OCI-M2 (cell line): ENCODE results near the gene TBRG4.

ENCODE experiments used
- DNase-seq: peaks from one replicate; lab custom pipeline; 2025; ENCODE audit not compliant: unreplicated experiment; lab: John Stamatoyannopoulos, UW

Gene TBRG4

GRCh38 chr7:45075871-45076796 lies 35.4 kb downstream of the TBRG4 start:
- no peak for DNase-seq

DNA sequence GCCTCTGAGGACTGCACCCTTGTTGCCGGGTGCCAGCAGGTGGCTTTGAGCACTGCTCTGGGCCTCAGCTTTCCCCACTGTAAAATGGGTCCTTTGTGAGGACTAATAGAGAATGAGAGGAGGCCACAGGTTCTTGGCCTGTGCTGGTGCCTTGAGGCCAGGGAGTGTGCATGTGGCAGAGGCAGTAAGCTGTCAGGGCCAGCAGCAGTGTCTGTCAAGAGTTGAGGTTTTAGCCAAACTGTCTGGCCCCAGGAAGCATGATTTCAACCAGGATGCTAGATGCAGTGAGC lies 36.2 kb downstream of the TBRG4 start:
- DNase-seq = no peak

DNA sequence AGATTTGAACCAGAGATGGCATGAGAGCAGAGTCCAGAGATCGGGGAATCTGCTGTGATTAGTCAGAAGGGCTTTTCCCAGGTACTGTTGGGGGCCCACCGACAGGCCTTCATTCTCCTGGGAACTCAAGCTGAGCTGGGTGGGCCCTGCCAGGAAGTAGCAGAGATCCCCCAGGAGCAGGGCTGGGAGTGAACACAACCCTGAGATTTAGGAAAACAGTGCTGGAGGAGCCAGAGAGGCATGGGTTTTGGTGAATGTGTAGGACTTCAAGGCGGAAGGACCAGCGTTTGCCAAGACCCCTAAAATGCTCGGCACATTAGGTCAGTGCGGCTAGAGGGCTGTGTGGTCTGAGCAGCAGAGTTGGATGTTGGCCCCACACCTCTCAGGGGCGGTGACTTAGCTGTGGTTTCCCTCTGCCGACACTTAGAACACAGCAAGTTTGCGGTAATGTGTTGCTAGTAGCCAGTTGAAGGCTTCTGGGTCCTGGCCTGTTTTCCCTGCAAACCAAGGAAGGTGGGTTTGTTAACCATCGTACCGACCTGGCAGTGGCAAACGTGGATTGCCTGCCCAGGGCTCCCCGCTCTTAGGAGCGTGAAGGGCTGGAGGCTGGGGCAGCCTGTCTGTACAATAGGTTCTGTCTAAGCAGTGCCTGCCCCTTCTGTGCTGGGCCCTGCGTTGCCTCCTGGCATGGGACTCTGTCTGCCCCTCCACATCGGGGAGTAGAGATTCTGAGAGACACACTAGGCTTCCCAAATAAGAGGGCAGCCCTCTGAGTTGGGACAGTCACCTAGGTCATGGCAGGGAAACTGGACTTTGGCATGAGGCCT lies 36.8 kb downstream of the TBRG4 start:
- DNase-seq = no peak

GRCh38 chr7:45073786-45074527 lies 37.5 kb downstream of the TBRG4 start:
- DNase-seq = no peak

GRCh38 chr7:45073031-45073785 lies 38.3 kb downstream of the TBRG4 start:
- no peak for DNase-seq

GRCh38 chr7:45072131-45073030 lies 39.1 kb downstream of the TBRG4 start:
- no peak for DNase-seq

- DNase-seq = no peak
Observed at GRCh38 chr7:45071528-45071927, 40.0 kb downstream of the TBRG4 start.

DNA sequence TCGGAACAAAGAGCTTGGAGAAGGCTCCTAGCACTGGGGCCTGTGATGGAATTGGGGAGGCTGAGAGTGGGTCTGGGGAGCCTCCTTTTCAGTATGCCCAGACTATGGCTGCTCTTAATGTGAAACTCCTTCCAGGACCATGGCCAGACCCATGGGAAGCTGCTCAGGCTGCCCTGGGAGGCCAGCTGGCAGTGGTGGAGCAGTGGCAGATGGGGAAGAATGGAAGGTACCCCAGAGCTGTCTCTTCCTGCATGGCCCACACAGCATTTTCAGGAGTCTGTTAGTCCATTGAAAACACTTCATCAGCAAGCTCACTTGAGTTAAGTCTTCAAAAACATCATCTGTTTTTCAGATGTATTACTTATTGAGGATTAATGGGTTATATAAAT lies 41.2 kb downstream of the TBRG4 start:
- no peak for DNase-seq

DNA sequence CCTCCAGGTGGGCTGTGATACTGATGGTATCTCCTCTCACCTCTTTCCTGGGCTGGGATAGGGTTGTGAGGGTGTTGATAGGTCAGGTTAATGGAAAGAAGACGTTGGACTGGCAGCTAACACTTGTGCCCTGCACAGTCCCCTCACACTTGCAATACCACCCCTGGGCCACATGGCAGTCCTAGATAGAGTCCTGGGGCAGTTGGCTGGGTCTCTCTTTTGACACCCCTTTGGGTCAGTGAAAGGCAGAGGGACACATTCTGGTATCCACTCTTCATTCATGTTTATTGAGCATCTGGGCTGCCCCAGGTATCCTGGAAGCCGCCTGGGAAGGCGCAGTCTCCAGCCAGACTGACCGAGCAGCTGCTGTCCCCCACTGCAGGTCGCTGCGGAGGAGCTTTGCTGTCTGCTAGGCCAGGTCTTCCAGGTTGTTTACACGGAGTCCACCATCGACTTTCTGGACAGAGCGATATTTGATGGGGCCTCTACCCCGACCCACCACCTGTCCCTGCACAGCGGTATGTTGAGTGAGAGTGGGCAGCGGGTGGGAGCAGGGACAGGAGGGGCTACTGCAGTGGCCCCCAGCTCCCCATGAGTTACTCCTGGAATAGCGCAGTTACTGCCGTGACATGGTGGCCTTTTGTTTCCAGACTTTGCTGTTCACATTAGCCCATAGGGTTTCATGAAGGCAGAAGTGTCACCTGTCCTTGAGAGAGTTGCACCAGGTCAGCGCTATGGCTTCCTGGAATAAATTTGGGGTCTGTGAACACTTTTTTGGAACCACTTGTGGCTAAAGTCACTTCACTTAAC lies 41.8 kb downstream of the TBRG4 start:
- no peak for DNase-seq

DNA sequence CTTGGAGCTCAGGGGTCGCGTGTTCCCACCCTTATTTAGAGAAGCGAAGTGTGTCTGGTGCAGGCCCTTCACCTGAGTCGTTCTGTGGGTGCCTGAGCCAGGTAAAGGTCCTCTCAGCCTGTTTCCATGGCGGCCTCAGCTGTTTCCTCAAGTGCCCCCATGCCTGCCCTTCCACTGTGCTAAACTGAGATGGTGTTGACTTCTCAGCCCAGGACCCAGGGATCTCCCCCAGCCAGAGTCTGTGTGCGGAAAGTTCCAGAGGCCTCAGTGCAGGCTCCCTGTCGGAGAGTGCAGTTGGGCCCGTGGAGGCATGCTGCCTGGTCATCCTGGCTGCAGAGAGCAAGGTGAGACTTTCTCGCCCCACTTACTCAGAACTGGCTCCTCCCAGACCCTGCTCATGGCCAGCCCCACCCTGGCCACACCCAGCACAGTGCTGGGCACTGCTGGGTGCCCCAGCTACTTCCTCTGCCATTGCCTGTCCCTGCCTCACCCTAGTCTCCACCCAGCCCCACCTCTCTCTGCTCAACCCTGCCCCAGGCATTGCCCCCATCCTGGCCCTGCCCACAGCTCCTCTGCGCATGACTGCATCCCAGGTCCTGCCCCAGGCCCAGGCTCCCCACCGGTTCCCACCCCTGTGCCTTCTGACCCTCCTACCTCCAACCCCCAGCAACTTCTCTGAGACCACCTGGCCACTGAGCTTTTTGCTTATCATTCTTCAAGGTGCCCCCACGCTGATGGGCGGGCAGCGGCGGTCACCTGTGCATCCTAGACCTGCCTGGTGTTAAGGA lies 43.1 kb downstream of the TBRG4 start:
- DNase-seq = no peak

- DNase-seq = no peak
Observed at GRCh38 chr7:45067582-45067981, 43.9 kb downstream of the TBRG4 start.

DNA sequence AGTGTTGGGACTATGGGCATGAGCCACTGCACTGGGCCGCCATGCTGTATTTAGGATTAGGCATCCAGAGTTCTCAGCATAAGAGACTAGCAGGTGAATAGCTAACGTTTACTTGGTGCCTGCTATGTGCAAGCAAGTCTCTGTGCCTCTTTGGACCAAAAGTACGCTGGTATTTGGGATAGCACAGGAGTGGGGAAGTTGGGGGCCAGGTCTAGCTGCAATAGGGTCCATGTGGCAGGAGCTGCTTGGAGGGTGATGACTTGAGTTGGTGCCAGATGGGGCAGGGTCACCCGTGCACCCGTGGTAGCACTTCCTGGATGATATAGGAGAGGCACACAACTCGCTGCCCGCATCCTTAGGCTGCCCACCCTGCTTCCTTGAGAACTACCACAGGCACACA lies 45.1 kb downstream of the TBRG4 start:
- no peak for DNase-seq

DNA sequence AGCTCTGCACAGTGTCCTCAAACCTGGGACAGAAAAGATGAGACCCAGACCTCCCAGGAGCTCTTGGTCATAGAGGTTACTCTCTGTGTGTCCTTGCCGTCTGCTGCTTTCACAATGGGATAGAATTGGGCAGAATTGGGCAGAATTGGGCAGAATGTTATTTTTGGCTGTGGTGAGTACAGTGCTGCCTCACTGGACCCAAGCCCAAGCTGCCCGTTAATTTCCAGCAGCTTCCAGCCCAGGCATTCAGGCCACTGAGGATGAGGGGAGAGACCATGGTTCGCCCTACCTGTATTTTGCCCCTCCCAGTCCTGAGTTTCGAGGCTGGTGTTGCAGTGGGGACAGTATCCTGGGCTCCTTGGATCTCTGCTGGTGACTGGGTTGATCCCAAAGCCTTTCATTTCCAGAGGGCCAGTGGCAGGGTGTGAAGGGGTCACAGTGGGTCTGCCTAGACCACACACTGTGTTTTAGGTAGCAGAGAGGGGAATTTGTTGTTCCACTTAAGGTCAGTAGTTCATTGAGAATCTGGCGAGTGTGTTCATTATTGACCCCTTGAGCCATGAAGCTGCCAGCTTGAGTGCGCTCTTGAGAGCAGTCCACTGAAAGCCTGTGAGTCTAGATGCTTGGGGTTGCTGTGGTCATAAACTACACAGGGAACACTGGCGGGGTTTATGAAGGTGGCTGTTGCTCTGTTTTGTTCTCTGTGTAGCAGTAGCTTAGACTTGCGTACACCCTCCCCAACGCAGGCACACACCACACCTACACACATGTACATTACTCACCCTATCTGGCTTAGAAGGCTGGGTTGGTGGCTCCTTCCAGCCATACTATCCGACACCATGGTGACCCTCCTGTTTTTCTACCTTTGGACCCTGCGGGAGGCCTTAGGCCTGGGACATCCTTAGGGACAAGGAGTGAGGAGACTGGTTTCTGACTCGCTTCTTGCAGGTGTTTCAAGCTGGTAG lies 46.2 kb downstream of the TBRG4 start:
- no peak for DNase-seq

GRCh38 chr7:45064047-45064725 lies 47.3 kb downstream of the TBRG4 start:
- no peak for DNase-seq

DNA sequence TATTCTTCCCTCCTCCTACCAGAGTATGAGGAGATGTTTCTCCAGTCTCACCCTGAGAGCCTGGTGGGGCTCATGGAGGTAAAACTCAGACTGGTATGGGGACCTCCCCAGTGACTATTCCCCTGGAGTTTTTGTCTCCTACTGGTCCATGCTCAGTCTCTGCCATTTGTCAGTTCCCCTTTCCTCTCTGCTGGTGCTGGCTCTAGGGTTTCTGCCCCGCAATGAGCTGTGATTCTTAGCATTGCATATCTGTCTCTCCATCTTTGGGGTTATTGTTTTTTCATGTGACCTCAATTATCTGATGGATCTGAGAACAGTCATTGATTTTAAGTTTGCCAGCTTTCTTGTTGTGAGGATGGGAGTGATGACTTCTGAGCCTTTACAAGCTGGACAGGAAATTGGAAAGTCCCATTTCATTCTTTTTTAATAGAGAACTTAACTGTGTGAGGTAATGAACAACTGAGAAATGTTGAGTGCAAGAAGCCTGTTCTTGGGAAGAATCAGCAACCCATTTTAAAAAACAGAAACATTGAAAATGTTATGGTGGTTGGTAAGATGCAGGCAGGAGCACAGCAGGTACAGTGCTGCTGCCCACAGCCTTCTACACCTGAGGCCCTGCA lies 49.6 kb downstream of the TBRG4 start:
- no peak for DNase-seq

DNA sequence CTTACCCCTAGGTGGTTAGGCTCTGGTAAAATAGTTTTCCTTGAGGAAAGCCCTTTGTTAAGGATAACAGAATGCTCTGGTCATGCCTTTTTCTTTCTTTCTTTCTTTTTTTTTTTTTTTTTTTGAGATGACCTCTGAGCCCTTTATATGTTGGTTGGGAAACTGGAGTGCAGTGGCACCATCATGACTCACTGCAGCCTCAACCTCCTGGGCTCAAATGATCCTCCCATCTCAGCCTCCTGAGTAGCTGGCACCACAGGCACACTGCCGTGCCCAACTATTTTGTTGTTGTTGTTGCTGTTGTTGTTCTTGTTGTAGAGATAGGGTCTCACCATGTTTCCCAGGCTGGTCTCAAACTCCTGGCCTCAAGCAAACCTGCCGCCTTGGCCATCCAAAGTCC lies 50.1 kb downstream of the TBRG4 start:
- DNase-seq = no peak
